GM12878 (cell line): ENCODE measurements around the gene PDZRN4. TPM values are rescaled to one million over a fixed set of nuclear protein-coding genes. Genes with fewer than 3 reads are reported as not detected.

Experiments used
- ATAC-seq: fragments of 200-7000 bp; cut with Tn5 transposase; 3 replicates; pipeline ENCODE4 v1.9.1; 2020; ENCODE audit warnings: mild to moderate bottlenecking, moderate library complexity
- BruUV-seq: library from RNA; stranded (reverse); fragments of 400-500 nt; replicated peaks from 2 replicates; lab custom pipeline; 2021; lab: Mats Ljungman, UMichigan
- CTCF ChIA-PET: fragments of 300-600 bp; sonication (Branson Sonifier 250); formaldehyde crosslinking; extraction: SDS; loops from one replicate; lab custom pipeline; 2021; ENCODE audit warnings: inconsistent platforms; lab: Yijun Ruan, JAX
- POLR2A ChIA-PET: fragments of 350-600 bp; formaldehyde crosslinking; extraction: SDS; loops from one replicate; lab custom pipeline; 2021; ENCODE audit warnings: inconsistent platforms; lab: Charles Lee
- RAD21 ChIA-PET: fragments of 300-600 bp; sonication (Branson Sonifier 250); formaldehyde crosslinking; loops from one replicate; lab custom pipeline; 2023; ENCODE audit warnings: antibody characterized with exemption; ENCODE audit not compliant: unreplicated experiment; lab: Charles Lee
- SMC1A ChIA-PET: fragments of 300-600 bp; sonication (Branson Sonifier 250); formaldehyde crosslinking; loops from one replicate; lab custom pipeline; 2023; ENCODE audit not compliant: unreplicated experiment, uncharacterized antibody; lab: Charles Lee
- DNase-seq: peaks from one replicate; pipeline ENCODE4 v3.0.0-alpha.2; 2011; ENCODE audit warnings: low read depth, low spot score
- FAIRE-seq: peaks from 3 replicates; lab custom pipeline; 2011; peaks lifted over from hg19 to GRCh38; lab: Jason Lieb, UNC
- H2AFZ ChIP-seq: 2 replicates; pipeline ENCODE4 v1.6.0; 2011; ENCODE audit warnings: low read depth, low read length, control low read depth; ENCODE audit not compliant: control insufficient read depth
- H3K27ac ChIP-seq: 2 replicates; pipeline ENCODE4 v1.5.1; 2011; ENCODE audit warnings: control low read depth; ENCODE audit not compliant: control insufficient read depth, insufficient read depth
- H3K27me3 ChIP-seq, 2 experiments: replicated peaks in 1 of 2; 2 replicates each; pipeline versions ENCODE4 v1.6.0 to v1.6.1; 2011; ENCODE audit warnings: low read length in 1 of 2; ENCODE audit not compliant: control insufficient read depth in 2 of 2, insufficient read depth in 2 of 2
- H3K36me3 ChIP-seq, 2 experiments: 2 replicates each; pipeline ENCODE4 v1.5.1; 2011; ENCODE audit warnings: low read length in 1 of 2; ENCODE audit not compliant: control insufficient read depth in 2 of 2, insufficient read depth in 2 of 2
- H3K4me1 ChIP-seq: 2 replicates; pipeline ENCODE4 v1.6.1; 2011; ENCODE audit warnings: mild to moderate bottlenecking, low read length, moderate library complexity, mixed read lengths; ENCODE audit not compliant: control insufficient read depth, insufficient read depth
- H3K4me2 ChIP-seq: 2 replicates; pipeline ENCODE4 v1.6.0; 2011; ENCODE audit warnings: control low read depth; ENCODE audit not compliant: control insufficient read depth, insufficient read depth
- H3K4me3 ChIP-seq: fragments of 200-600 bp; sonication (generic); 2 replicates; pipeline ENCODE4 v1.5.1; 2016
- H3K79me2 ChIP-seq: 2 replicates; pipeline ENCODE4 v1.6.0; 2011; ENCODE audit warnings: low read length; ENCODE audit not compliant: control insufficient read depth, insufficient read depth
- H3K9ac ChIP-seq: 2 replicates; pipeline ENCODE4 v1.8.0; 2011; ENCODE audit warnings: low read length, control low read depth, mixed read lengths; ENCODE audit not compliant: control insufficient read depth, insufficient read depth
- H3K9me3 ChIP-seq: replicated peaks from 3 replicates; pipeline ENCODE4 v1.5.1; 2011; ENCODE audit warnings: mild to moderate bottlenecking, low read length; ENCODE audit not compliant: control insufficient read depth, insufficient read depth
- H4K20me1 ChIP-seq: 2 replicates; pipeline ENCODE4 v1.6.0; 2011; ENCODE audit not compliant: control insufficient read depth, insufficient read depth
- BCL11A ChIP-seq: IDR thresholded peaks from 2 replicates; pipeline ENCODE4 v1.6.1; 2011; ENCODE audit warnings: low read depth, low read length
- MYC ChIP-seq: IDR thresholded peaks from 2 replicates; pipeline ENCODE4 v1.6.1; 2011; ENCODE audit warnings: mild to moderate bottlenecking, low read length, moderate library complexity, inconsistent platforms; ENCODE audit not compliant: insufficient read depth, insufficient replicate concordance, insufficient read length, severe bottlenecking
- NR2C1 ChIP-seq: fragments of 450-650 bp; IDR thresholded peaks from 2 replicates; pipeline ENCODE4 v1.6.1; 2017; ENCODE audit warnings: antibody characterized with exemption, mild to moderate bottlenecking, moderate library complexity
- RB1 ChIP-seq: fragments of 450-650 bp; formaldehyde crosslinking; IDR thresholded peaks from 2 replicates; pipeline ENCODE4 v1.6.1; 2017; ENCODE audit warnings: mild to moderate bottlenecking, borderline replicate concordance
- RCOR1 ChIP-seq: conservative IDR thresholded peaks from 2 replicates; pipeline ENCODE4 v1.6.1; 2012; ENCODE audit warnings: low read depth, low read length, improper control_type of control experiment
- STAT3 ChIP-seq: IDR thresholded peaks from 2 replicates; pipeline ENCODE4 v1.6.1; 2011; ENCODE audit warnings: low read depth, low read length, improper control_type of control experiment
- SUPT20H ChIP-seq: IDR thresholded peaks from 2 replicates; pipeline ENCODE4 v1.6.1; 2011; ENCODE audit warnings: low read depth, mild to moderate bottlenecking, low read length, moderate library complexity, borderline replicate concordance; ENCODE audit not compliant: control insufficient read depth
- ZNF207 ChIP-seq: fragments of 450-650 bp; IDR thresholded peaks from 2 replicates; pipeline ENCODE4 v1.6.1; 2014; ENCODE audit warnings: antibody characterized with exemption, mild to moderate bottlenecking, borderline replicate concordance
- WGBS: methylation state at CpG from one replicate; pipeline ENCODE4 v1.1.6; 2016; ENCODE audit warnings: low lambda C conversion rate; ENCODE audit not compliant: insufficient replicate concordance, insufficient coverage; ENCODE audit errors: missing lambda C conversion rate; 5-methylcytosine and 5-hydroxymethylcytosine counted together
- in situ Hi-C: fragments of 300-500 bp; cut with MboI; formaldehyde crosslinking; loops from 9 replicates; pipeline ENCODE4 v1.14.3; 2018; ENCODE audit warnings: mixed read lengths
- intact Hi-C: fragments of 100-400 bp; cut with micrococcal nuclease; formaldehyde crosslinking; loops from one replicate; pipeline ENCODE4 v1.14.2; 2022; ENCODE audit not compliant: unreplicated experiment
- polyA plus RNA-seq, 11 experiments: library from polyadenylated mRNA; depleted of rRNA in 4 of 11; unstranded in 6 of 11; stranded (reverse) in 5 of 11; fragments of >200 nt; fragmentation: Nextera tagmentation in 4 of 11; fragmentation: Illumina TruSeq in 1 of 11; extraction: Ambion mirVana in 4 of 11; extraction: Trizol in 1 of 11; gene quantifications; 1 replicate in 1 of 11; 2 replicates in 10 of 11; pipeline versions ENCODE4 v1.2.1 to v1.2.3, GENCODE V29; 2011 to 2016; ENCODE audit warnings: inconsistent platforms in 2 of 11, missing spikeins in 2 of 11, low read depth in 1 of 11
- total RNA-seq, 4 experiments: library from RNA; depleted of rRNA in 3 of 4; stranded (reverse); fragments of >200 nt in 3 of 4; fragmentation: Illumina TruSeq in 1 of 4; extraction: Trizol in 1 of 4; gene quantifications; 2 replicates each; pipeline versions ENCODE4 v1.2.1 to v1.2.3, GENCODE V29; 2013 to 2021
- TF ChIP-seq, protein P1 (sequence below): IDR thresholded peaks from 2 replicates; pipeline ENCODE4 v1.6.1; 2011; ENCODE audit warnings: low read depth, mild to moderate bottlenecking, low read length, moderate library complexity, borderline replicate concordance; ENCODE audit errors: extremely low read depth

Gene PDZRN4
- total and polyA plus RNA-seq, 10 of the 15 experiments (the other 5 are each of a cell fraction or from before 2014, with no cell fraction given), result 0.03 TPM; not detected in 9

DNA sequence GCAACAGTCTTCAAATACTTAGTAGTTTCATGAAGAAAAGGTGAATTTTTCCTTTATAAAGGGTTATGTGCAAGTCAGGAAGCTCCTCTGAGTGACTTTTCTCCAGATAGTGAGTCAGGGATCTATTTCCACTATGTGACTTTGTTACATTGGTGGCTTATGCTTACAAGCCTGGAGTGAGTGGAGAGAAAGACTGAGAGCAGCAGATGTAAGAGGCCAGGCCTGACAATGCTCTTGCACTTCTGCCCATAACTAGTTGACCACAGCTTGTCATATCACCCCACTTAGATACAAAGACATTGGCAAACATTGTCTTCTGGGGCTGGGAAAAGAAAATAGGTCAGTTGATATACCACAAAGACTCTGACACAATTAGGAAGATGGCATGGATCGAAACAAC, 236.5 kb downstream of the PDZRN4 start:
- FAIRE-seq, result no peak

DNA sequence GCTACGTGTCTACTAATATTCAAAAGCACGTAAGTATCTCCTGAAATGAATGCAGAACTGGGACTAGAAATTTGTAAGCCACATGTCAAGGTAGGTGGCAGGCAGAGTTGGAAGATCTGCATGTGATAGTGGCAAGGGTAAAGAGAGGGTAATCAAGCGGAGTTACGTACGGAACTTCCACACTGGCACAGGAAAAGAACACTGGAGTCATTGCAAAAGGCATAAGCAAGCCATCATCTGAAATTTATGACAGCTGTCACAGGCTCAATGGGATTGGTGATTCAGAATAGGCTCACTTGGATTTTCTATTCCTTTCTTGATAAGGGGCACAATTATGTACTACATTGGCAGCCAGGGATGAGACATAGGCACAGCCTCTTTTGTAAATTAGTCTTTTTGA, 245.3 kb downstream of the PDZRN4 start:
- H3K27ac ChIP-seq, result no peak overlapping the region
- WGBS, result 56% methylated on average over 5 of the region's 5 CpGs
- no TSS peak for BruUV-seq
- no peaks in the 10 kb centered on the region for H3K27me3 ChIP-seq
- no peak for DNase-seq
- TF ChIP-seq RB1 (no peak), BCL11A (no peak), NR2C1 (no peak)
- TF ChIP-seq, protein P1, sequence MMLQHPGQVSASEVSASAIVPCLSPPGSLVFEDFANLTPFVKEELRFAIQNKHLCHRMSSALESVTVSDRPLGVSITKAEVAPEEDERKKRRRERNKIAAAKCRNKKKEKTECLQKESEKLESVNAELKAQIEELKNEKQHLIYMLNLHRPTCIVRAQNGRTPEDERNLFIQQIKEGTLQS, result no peak
- TF ChIP-seq, all 136 proteins: peak for 0
- H3K9me3 ChIP-seq, result no peaks in the 10 kb centered on the region
- POLR2A ChIA-PET, result interaction anchor here (0.5 kb wide), 1 partner anchor 212 kb away, joined by 9 read pairs; no protein-coding TSS in a partner anchor
- SMC1A ChIA-PET, result interaction anchor here (1.5 kb wide), 1 partner anchor 9 kb away, joined by 6 read pairs; no protein-coding TSS in a partner anchor
- RAD21 ChIA-PET, result no interaction called here
- no peaks in the 10 kb centered on the region for H3K36me3 ChIP-seq
- in situ Hi-C loops, result no loop called here
- no peaks in the 10 kb centered on the region for H3K79me2 ChIP-seq
- no peak overlapping the region for H3K9ac ChIP-seq
- H2AFZ ChIP-seq, result no peak overlapping the region
- no peaks in the 10 kb centered on the region for H4K20me1 ChIP-seq
- intact Hi-C loops, result no loop called here
- no peaks in the 10 kb centered on the region for H3K4me1 ChIP-seq
- no peak overlapping the region for H3K4me3 ChIP-seq
- ATAC-seq, result no peak
- no peak overlapping the region for H3K4me2 ChIP-seq
- no peak for FAIRE-seq
- CTCF ChIA-PET, result no interaction called here

More for the DNA sequence above, 236.5 kb downstream of the PDZRN4 start:
- ChIA-PET POLR2A (no interaction called here), SMC1A (interaction anchor here (1.1 kb wide), 1 partner anchor 8 kb away, joined by 6 read pairs; no protein-coding TSS in a partner anchor), RAD21 (no interaction called here), CTCF (interaction anchor here (1.0 to 1.1 kb wide), 2 partner anchors 13 to 147 kb away, joined by 3 read pairs; no protein-coding TSS in a partner anchor)
- Histone ChIP-seq H3K4me2 (no peak overlapping the region), H3K79me2 (no peaks in the 10 kb centered on the region), H3K27ac (no peak overlapping the region), H3K9me3 (no peaks in the 10 kb centered on the region), H3K9ac (no peak overlapping the region), H3K27me3 (no peaks in the 10 kb centered on the region), H3K36me3 (no peaks in the 10 kb centered on the region), H2AFZ (no peak overlapping the region), H3K4me3 (no peak overlapping the region), H3K4me1 (no peaks in the 10 kb centered on the region), H4K20me1 (no peaks in the 10 kb centered on the region)
- TF ChIP-seq RCOR1 (no peak), ZNF207 (no peak), SUPT20H (no peak), MYC (no peak), STAT3 (no peak)
- in situ Hi-C loops (no loop called here), intact Hi-C loops (no loop called here)
- 0% methylated on average over 1 of the region's 1 CpG for whole genome bisulfite sequencing
- ATAC-seq (no peak), DNase-seq (no peak)
- BruUV-seq, result no TSS peak
